K562 (cell line): Measurements from ENCODE around the gene ITGB2. TPM values are rescaled to one million over a fixed set of nuclear protein-coding genes. Genes with fewer than 3 reads are reported as not detected.

Source experiments
- CUX1 ChIP-seq: fragments of 200-800 bp; sonication (Bioruptor generic); IDR thresholded peaks from 2 replicates; pipeline ENCODE4 v1.6.1; 2016; ENCODE audit warnings: missing genetic modification characterization, missing compliant biosample characterization
- ELF1 ChIP-seq: fragments of 200-800 bp; sonication (Bioruptor generic); IDR thresholded peaks from 2 replicates; pipeline ENCODE4 v1.6.1; 2016; ENCODE audit warnings: missing genetic modification characterization, missing compliant biosample characterization
- FOXK1 ChIP-seq: sonication (generic); formaldehyde crosslinking; IDR thresholded peaks from 2 replicates; pipeline ENCODE4 v1.8.0; 2022; ENCODE audit warnings: missing genetic modification reagents, mild to moderate bottlenecking, borderline replicate concordance
- HDAC1 ChIP-seq, 2 experiments: fragments of 450-650 bp; IDR thresholded peaks; 2 replicates each; pipeline ENCODE4 v1.6.1; 2016 to 2017; ENCODE audit warnings: inconsistent platforms in 1 of 2, mild to moderate bottlenecking in 1 of 2, moderate library complexity in 1 of 2
- MTF1 ChIP-seq: fragments of 250-450 bp; sonication (Bioruptor Pico); IDR thresholded peaks from 2 replicates; pipeline ENCODE4 v1.9.0; 2021; ENCODE audit warnings: moderate library complexity, mild to moderate bottlenecking, inconsistent platforms, borderline replicate concordance
- MXD1 ChIP-seq: fragments of 250-450 bp; sonication (Bioruptor Pico); IDR thresholded peaks from 2 replicates; pipeline ENCODE4 v1.8.0; 2021; ENCODE audit warnings: borderline replicate concordance, mild to moderate bottlenecking, moderate library complexity; ENCODE audit not compliant: poor library complexity, severe bottlenecking
- NR2C2 ChIP-seq, 2 experiments: fragments of 200-800 bp in 1 of 2; sonication (Bioruptor generic) in 1 of 2; sonication (generic) in 1 of 2; formaldehyde crosslinking in 1 of 2; IDR thresholded peaks; 2 replicates each; pipeline versions ENCODE4 v1.6.1 to v1.8.0; 2016 to 2022; ENCODE audit warnings: mild to moderate bottlenecking in 1 of 2, missing compliant biosample characterization in 1 of 2, missing genetic modification characterization in 1 of 2, missing genetic modification reagents in 1 of 2
- POLR2A ChIP-seq: fragments of 450-650 bp; conservative IDR thresholded peaks from 2 replicates; pipeline ENCODE4 v1.6.1; 2016
- YBX1 ChIP-seq: fragments of 450-650 bp; IDR thresholded peaks from 2 replicates; pipeline ENCODE4 v1.7.1; 2016; ENCODE audit warnings: mild to moderate bottlenecking
- ZBTB1 ChIP-seq: sonication (generic); formaldehyde crosslinking; IDR thresholded peaks from 2 replicates; pipeline ENCODE4 v1.8.1; 2023; ENCODE audit warnings: missing genetic modification reagents, low read depth, mild to moderate bottlenecking, borderline replicate concordance
- ZC3H4 ChIP-seq: sonication (generic); formaldehyde crosslinking; IDR thresholded peaks from 2 replicates; pipeline ENCODE4 v1.9.0; 2021; ENCODE audit warnings: missing genetic modification reagents, borderline replicate concordance
- polyA plus RNA-seq, 8 experiments: library from polyadenylated mRNA; depleted of rRNA in 4 of 8; stranded (reverse) in 5 of 8; unstranded in 3 of 8; fragments of >200 nt; fragmentation: Nextera tagmentation in 2 of 8; fragmentation: Illumina TruSeq in 1 of 8; extraction: Ambion mirVana in 2 of 8; extraction: Trizol in 1 of 8; gene quantifications; 2 replicates each; pipeline versions ENCODE4 v1.2.1 to v1.2.3, GENCODE V29; 2011 to 2014; ENCODE audit warnings: inconsistent platforms in 1 of 8, missing spikeins in 1 of 8
- total RNA-seq, 7 experiments: library from RNA; depleted of rRNA in 6 of 7; stranded (reverse); fragments of >200 nt in 6 of 7; fragmentation: Illumina TruSeq in 2 of 7; extraction: Trizol in 2 of 7; gene quantifications; 2 replicates each; pipeline versions ENCODE4 v1.2.1 to v1.2.3, GENCODE V29; 2011 to 2021; ENCODE audit warnings: low replicate concordance in 1 of 7
- TF ChIP-seq, protein P1 (sequence below): fragments of 450-650 bp; IDR thresholded peaks from 2 replicates; pipeline ENCODE4 v1.6.1; 2017; ENCODE audit warnings: antibody characterized with exemption, mild to moderate bottlenecking
- TF ChIP-seq, protein P2 (sequence below): fragments of 250-450 bp; sonication (Bioruptor Pico); IDR thresholded peaks from 2 replicates; pipeline ENCODE4 v1.9.0; 2021; ENCODE audit warnings: mild to moderate bottlenecking
- TF ChIP-seq, protein P3 (sequence below): fragments of 450-650 bp; formaldehyde crosslinking; IDR thresholded peaks from 2 replicates; pipeline ENCODE4 v1.4.0; 2020; ENCODE audit warnings: mild to moderate bottlenecking, moderate library complexity

The ITGB2 gene
- total and polyA plus RNA-seq, 9 of the 15 experiments (the other 6 are each of a cell fraction or from before 2014, with no cell fraction given): 0.07 to 1.3 (median 0.51) TPM; not detected in 2

GRCh38 chr21:44854664-44855446 is 65.8 kb downstream of the ITGB2 start (continued):
- TF ChIP-seq, protein P1, sequence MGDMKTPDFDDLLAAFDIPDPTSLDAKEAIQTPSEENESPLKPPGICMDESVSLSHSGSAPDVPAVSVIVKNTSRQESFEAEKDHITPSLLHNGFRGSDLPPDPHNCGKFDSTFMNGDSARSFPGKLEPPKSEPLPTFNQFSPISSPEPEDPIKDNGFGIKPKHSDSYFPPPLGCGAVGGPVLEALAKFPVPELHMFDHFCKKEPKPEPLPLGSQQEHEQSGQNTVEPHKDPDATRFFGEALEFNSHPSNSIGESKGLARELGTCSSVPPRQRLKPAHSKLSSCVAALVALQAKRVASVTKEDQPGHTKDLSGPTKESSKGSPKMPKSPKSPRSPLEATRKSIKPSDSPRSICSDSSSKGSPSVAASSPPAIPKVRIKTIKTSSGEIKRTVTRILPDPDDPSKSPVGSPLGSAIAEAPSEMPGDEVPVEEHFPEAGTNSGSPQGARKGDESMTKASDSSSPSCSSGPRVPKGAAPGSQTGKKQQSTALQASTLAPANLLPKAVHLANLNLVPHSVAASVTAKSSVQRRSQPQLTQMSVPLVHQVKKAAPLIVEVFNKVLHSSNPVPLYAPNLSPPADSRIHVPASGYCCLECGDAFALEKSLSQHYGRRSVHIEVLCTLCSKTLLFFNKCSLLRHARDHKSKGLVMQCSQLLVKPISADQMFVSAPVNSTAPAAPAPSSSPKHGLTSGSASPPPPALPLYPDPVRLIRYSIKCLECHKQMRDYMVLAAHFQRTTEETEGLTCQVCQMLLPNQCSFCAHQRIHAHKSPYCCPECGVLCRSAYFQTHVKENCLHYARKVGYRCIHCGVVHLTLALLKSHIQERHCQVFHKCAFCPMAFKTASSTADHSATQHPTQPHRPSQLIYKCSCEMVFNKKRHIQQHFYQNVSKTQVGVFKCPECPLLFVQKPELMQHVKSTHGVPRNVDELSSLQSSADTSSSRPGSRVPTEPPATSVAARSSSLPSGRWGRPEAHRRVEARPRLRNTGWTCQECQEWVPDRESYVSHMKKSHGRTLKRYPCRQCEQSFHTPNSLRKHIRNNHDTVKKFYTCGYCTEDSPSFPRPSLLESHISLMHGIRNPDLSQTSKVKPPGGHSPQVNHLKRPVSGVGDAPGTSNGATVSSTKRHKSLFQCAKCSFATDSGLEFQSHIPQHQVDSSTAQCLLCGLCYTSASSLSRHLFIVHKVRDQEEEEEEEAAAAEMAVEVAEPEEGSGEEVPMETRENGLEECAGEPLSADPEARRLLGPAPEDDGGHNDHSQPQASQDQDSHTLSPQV: peak; percentile 97
- no peak for TF ChIP-seq MXD1 (CRISPR knock-in tag)
- TF ChIP-seq HDAC1 (IDR thresholded peaks at IDR 0.05): peak in 1 of 2 experiments; percentile 81; a peak in 2 of 4 replicates
- TF ChIP-seq, protein P2, sequence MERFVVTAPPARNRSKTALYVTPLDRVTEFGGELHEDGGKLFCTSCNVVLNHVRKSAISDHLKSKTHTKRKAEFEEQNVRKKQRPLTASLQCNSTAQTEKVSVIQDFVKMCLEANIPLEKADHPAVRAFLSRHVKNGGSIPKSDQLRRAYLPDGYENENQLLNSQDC: no peak
- peak; percentile 28; the same call in 1 of the 2 replicates for TF ChIP-seq NR2C2 (CRISPR knock-in tag; IDR thresholded peaks at IDR 0.05)
- peak; percentile 71 for TF ChIP-seq NR2C2 (tag; IDR thresholded peaks at IDR 0.05)
- no peak for TF ChIP-seq ZC3H4 (CRISPR knock-in tag)
- no peak for TF ChIP-seq FOXK1
- TF ChIP-seq MTF1 (CRISPR knock-in tag): 0 out of 2 replicates have a peak, but pooled peaks have one; percentile 43
- no peak for TF ChIP-seq POLR2A
- no peak for TF ChIP-seq YBX1
- peak; percentile 10; the same call in 1 of the 2 replicates for TF ChIP-seq ZBTB1
- TF ChIP-seq, protein P3, sequence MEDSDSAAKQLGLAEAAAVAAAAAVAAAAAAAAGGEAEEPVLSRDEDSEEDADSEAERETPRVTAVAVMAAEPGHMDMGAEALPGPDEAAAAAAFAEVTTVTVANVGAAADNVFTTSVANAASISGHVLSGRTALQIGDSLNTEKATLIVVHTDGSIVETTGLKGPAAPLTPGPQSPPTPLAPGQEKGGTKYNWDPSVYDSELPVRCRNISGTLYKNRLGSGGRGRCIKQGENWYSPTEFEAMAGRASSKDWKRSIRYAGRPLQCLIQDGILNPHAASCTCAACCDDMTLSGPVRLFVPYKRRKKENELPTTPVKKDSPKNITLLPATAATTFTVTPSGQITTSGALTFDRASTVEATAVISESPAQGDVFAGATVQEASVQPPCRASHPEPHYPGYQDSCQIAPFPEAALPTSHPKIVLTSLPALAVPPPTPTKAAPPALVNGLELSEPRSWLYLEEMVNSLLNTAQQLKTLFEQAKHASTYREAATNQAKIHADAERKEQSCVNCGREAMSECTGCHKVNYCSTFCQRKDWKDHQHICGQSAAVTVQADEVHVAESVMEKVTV (CRISPR knock-in tag): peak; percentile 62; the same call in 1 of the 2 replicates
- TF ChIP-seq ELF1 (tag): peak; percentile 60
- TF ChIP-seq CUX1: peak; percentile 94
